HCT116 (cell line): ENCODE results near the gene OPCML. TPM values are rescaled to one million over a fixed set of nuclear protein-coding genes. Genes with fewer than 3 reads are reported as not detected.

ENCODE experiments used
- ATAC-seq: fragments of 200-7000 bp; cut with Tn5 transposase; 2 replicates; pipeline ENCODE4 v1.9.1; 2020; ENCODE audit warnings: mild to moderate bottlenecking, moderate library complexity
- BruUV-seq: library from RNA; stranded (reverse); fragments of 400-500 nt; replicated peaks from 2 replicates; lab custom pipeline; 2021; lab: Mats Ljungman, UMichigan
- CTCF ChIA-PET: fragments of 300-600 bp; sonication (Branson Sonifier 250); formaldehyde crosslinking; loops from one replicate; lab custom pipeline; 2021; ENCODE audit warnings: antibody characterized with exemption; lab: Charles Lee
- POLR2A ChIA-PET: fragments of 300-600, 350-600 bp; sonication (Branson Sonifier 250); formaldehyde crosslinking; loops from one replicate; lab custom pipeline; 2021; ENCODE audit warnings: antibody characterized with exemption; lab: Charles Lee
- RAD21 ChIA-PET, 2 experiments: fragments of 300-600 bp; sonication (Branson Sonifier 250); formaldehyde crosslinking; loops; one replicate each; lab custom pipeline; 2023; ENCODE audit warnings: low total read pairs in 2 of 2; ENCODE audit not compliant: uncharacterized antibody in 2 of 2, unreplicated experiment in 2 of 2, low non-redundant PET in 1 of 2; lab: Charles Lee
- DNase-seq: peaks from one replicate; pipeline ENCODE4 v3.0.0-alpha.2; 2010; ENCODE audit warnings: low read depth, low spot score
- H2AFZ ChIP-seq: fragments of 200-600 bp; shearing (Covaris generic), sonication (generic); 2 replicates; pipeline ENCODE4 v1.6.1; 2017; ENCODE audit warnings: low read depth, mixed run types, mixed read lengths, antibody characterized with exemption, low read length; ENCODE audit not compliant: poor library complexity, severe bottlenecking
- H3K27ac ChIP-seq: 2 replicates; pipeline ENCODE4 v1.5.1; 2012; ENCODE audit warnings: low read depth, low read length
- H3K27me3 ChIP-seq: fragments of 200-600 bp; sonication (generic); 2 replicates; pipeline ENCODE4 v1.6.1; 2016; ENCODE audit warnings: mixed run types, low read length, mixed read lengths; ENCODE audit not compliant: insufficient read depth
- H3K36me3 ChIP-seq, 2 experiments: fragments of 200-500 bp in 1 of 2; fragments of 200-600 bp in 1 of 2; sonication (Bioruptor generic) in 1 of 2; sonication (generic) in 1 of 2; 2 replicates each; pipeline versions ENCODE4 v1.5.1 to v1.6.1; 2014 to 2016; ENCODE audit warnings: low read length in 2 of 2, inconsistent platforms in 1 of 2, mixed read lengths in 1 of 2, mixed run types in 1 of 2; ENCODE audit not compliant: insufficient read depth in 2 of 2, control insufficient read depth in 1 of 2
- H3K4me1 ChIP-seq, 2 experiments: fragments of 200-600 bp in 1 of 2; sonication (generic) in 1 of 2; 2 replicates each; pipeline versions ENCODE4 v1.5.1 to v1.6.1; 2012 to 2017; ENCODE audit warnings: low read length in 2 of 2, inconsistent platforms in 1 of 2, mild to moderate bottlenecking in 1 of 2, mixed read lengths in 1 of 2, mixed run types in 1 of 2, moderate library complexity in 1 of 2; ENCODE audit not compliant: insufficient read depth in 2 of 2, control insufficient read depth in 1 of 2
- H3K4me2 ChIP-seq: fragments of 200-600 bp; sonication (generic); 2 replicates; pipeline ENCODE4 v1.6.1; 2017; ENCODE audit warnings: mixed run types, low read length, mixed read lengths
- H3K4me3 ChIP-seq, 2 experiments: fragments of 200-600 bp in 1 of 2; sonication (generic) in 1 of 2; replicated peaks in 1 of 2; 2 replicates each; pipeline ENCODE4 v1.5.1; 2011 to 2016; ENCODE audit warnings: low read length in 2 of 2, control low read depth in 1 of 2, low read depth in 1 of 2, mild to moderate bottlenecking in 1 of 2, mixed read lengths in 1 of 2, mixed run types in 1 of 2
- H3K79me2 ChIP-seq: fragments of 200-600 bp; sonication (generic); 2 replicates; pipeline ENCODE4 v1.6.1; 2017; ENCODE audit warnings: mild to moderate bottlenecking, mixed run types, low read length, moderate library complexity, mixed read lengths; ENCODE audit not compliant: insufficient read depth
- H3K9ac ChIP-seq: fragments of 200-600 bp; sonication (generic); 2 replicates; pipeline ENCODE4 v1.6.1; 2016; ENCODE audit warnings: low read length, mixed read lengths
- H3K9me2 ChIP-seq: fragments of 200-600 bp; sonication (generic), shearing (Covaris generic); 2 replicates; pipeline ENCODE4 v1.6.1; 2017; ENCODE audit warnings: mixed run types, mild to moderate bottlenecking, moderate library complexity; ENCODE audit not compliant: insufficient read depth
- H3K9me3 ChIP-seq, 2 experiments: fragments of 200-500 bp in 1 of 2; fragments of 200-600 bp in 1 of 2; sonication (Bioruptor generic) in 1 of 2; sonication (generic) in 1 of 2; 2 replicates each; pipeline ENCODE4 v1.6.1; 2014 to 2017; ENCODE audit warnings: low read length in 2 of 2, mixed read lengths in 2 of 2, inconsistent platforms in 1 of 2, low read depth in 1 of 2, mild to moderate bottlenecking in 1 of 2, mixed run types in 1 of 2, moderate library complexity in 1 of 2; ENCODE audit not compliant: control insufficient read depth in 1 of 2, insufficient read depth in 1 of 2
- H4K20me1 ChIP-seq: fragments of 200-600 bp; sonication (generic), shearing (Covaris generic); 2 replicates; pipeline ENCODE4 v1.6.1; 2017; ENCODE audit warnings: mixed run types, mild to moderate bottlenecking, moderate library complexity; ENCODE audit not compliant: insufficient read depth
- EGR1 ChIP-seq: IDR thresholded peaks from 2 replicates; pipeline ENCODE4 v1.6.1; 2012; ENCODE audit warnings: low read depth
- EZH2 ChIP-seq: fragments of 200-600 bp; sonication (generic); IDR thresholded peaks from 2 replicates; pipeline ENCODE4 v1.6.1; 2017; ENCODE audit warnings: antibody characterized with exemption, mixed run types
- EZH2phosphoT487 ChIP-seq: fragments of 200-600 bp; IDR thresholded peaks from 2 replicates; pipeline ENCODE4 v1.6.1; 2018; ENCODE audit warnings: antibody characterized with exemption, borderline replicate concordance
- JUND ChIP-seq: IDR thresholded peaks from 2 replicates; pipeline ENCODE4 v1.6.1; 2012
- POLR2A ChIP-seq: IDR thresholded peaks from 2 replicates; pipeline ENCODE4 v1.7.0; 2011; ENCODE audit warnings: borderline replicate concordance; ENCODE audit not compliant: insufficient read depth, insufficient read length; ENCODE audit errors: extremely low read depth
- POLR2AphosphoS5 ChIP-seq: IDR thresholded peaks from 2 replicates; pipeline ENCODE4 v1.6.1; 2011; ENCODE audit warnings: mild to moderate bottlenecking, low read depth, low read length, moderate library complexity
- SIN3A ChIP-seq: IDR thresholded peaks from 2 replicates; pipeline ENCODE4 v1.6.1; 2012; ENCODE audit warnings: low read depth
- SP1 ChIP-seq: IDR thresholded peaks from 2 replicates; pipeline ENCODE4 v1.6.1; 2012; ENCODE audit warnings: low read depth
- SRF ChIP-seq: IDR thresholded peaks from 2 replicates; pipeline ENCODE4 v1.6.1; 2012; ENCODE audit warnings: low read depth
- TCF7L2 ChIP-seq: IDR thresholded peaks from 2 replicates; pipeline ENCODE4 v1.7.0; 2011; ENCODE audit warnings: borderline replicate concordance, inconsistent platforms; ENCODE audit not compliant: insufficient read depth, insufficient read length; ENCODE audit errors: extremely low read depth
- YY1 ChIP-seq: IDR thresholded peaks from 2 replicates; pipeline ENCODE4 v1.6.1; 2011; ENCODE audit warnings: low read length, low read depth, moderate library complexity, mild to moderate bottlenecking; ENCODE audit not compliant: insufficient replicate concordance; ENCODE audit errors: extremely low read depth
- ZBTB33 ChIP-seq: IDR thresholded peaks from 2 replicates; pipeline ENCODE4 v1.6.1; 2011; ENCODE audit warnings: mild to moderate bottlenecking, low read length, moderate library complexity; ENCODE audit not compliant: insufficient replicate concordance; ENCODE audit errors: extremely low read depth
- ZFX ChIP-seq: fragments of 450-650 bp; IDR thresholded peaks from 2 replicates; pipeline ENCODE4 v1.6.1; 2017
- intact Hi-C: fragments of 100-400 bp; cut with micrococcal nuclease; formaldehyde crosslinking; loops from 2 replicates; pipeline ENCODE4 v1.10.0; 2022
- total RNA-seq: library from RNA; stranded (reverse); gene quantifications from one replicate; pipeline ENCODE4 v1.2.1, GENCODE V29; 2021; ENCODE audit not compliant: unreplicated experiment
- TF ChIP-seq, protein P1 (sequence below): IDR thresholded peaks from 2 replicates; pipeline ENCODE4 v1.6.1; 2012
- TF ChIP-seq, protein P2 (sequence below): IDR thresholded peaks from 2 replicates; pipeline ENCODE4 v1.6.1; 2012; ENCODE audit warnings: low read depth

OPCML gene
- total RNA-seq, 1 experiment from 2014 or later = not detected

- TF ChIP-seq, protein P1, sequence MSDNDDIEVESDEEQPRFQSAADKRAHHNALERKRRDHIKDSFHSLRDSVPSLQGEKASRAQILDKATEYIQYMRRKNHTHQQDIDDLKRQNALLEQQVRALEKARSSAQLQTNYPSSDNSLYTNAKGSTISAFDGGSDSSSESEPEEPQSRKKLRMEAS = no peak
- TF ChIP-seq ZBTB33 = no peak
- no peak for TF ChIP-seq POLR2A
- no peak for TF ChIP-seq EGR1
- no peak for TF ChIP-seq EZH2phosphoT487
Observed at GRCh38 chr11:132999031-132999430, 533.3 kb downstream of the OPCML start (continued).

DNA sequence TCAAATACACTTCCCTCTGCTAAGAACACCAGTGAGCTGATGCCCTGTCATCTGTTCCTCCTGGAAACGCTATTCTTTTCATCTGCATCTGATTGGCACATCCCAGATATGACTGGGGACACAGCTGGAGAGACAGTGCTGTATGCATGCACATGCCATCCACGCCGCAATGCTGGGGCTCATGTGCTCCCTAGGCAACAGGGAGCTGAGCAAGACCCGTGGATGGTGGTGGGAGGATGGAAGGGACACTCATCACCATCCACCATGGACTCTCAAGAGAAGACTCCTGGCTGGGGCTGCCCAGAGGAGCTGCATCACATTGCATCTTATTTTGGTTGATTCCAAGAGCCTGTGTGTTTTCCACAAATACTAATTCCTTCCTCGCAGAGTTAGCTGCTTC lies 534.9 kb downstream of the OPCML start:
- Histone ChIP-seq H3K9me2 (no peaks in the 10 kb centered on the region), H4K20me1 (no peaks in the 10 kb centered on the region), H3K36me3 (no peaks in the 10 kb centered on the region), H3K9ac (no peak overlapping the region), H3K4me2 (no peak overlapping the region), H3K27me3 (no peaks in the 10 kb centered on the region), H2AFZ (no peak overlapping the region), H3K79me2 (no peaks in the 10 kb centered on the region), H3K27ac (no peak overlapping the region), H3K4me3 (no peak overlapping the region), H3K4me1 (no peaks in the 10 kb centered on the region), H3K9me3 (peaks cover 6 to 22% of the 10 kb centered on the region in 2 experiments; a peak in 2 of 4 replicates)
- CTCF ChIA-PET = no interaction called here
- RAD21 ChIA-PET = no interaction called here
- intact Hi-C loops = no loop called here
- POLR2A ChIA-PET = no interaction called here
- DNase-seq (no peak), ATAC-seq (no peak)
- TF ChIP-seq POLR2AphosphoS5 (no peak), EZH2 (no peak), YY1 (no peak), SIN3A (no peak), EGR1 (no peak), POLR2A (no peak), EZH2phosphoT487 (no peak), TCF7L2 (no peak), SP1 (no peak), ZFX (no peak), JUND (no peak), SRF (no peak)
- TF ChIP-seq, protein P2, sequence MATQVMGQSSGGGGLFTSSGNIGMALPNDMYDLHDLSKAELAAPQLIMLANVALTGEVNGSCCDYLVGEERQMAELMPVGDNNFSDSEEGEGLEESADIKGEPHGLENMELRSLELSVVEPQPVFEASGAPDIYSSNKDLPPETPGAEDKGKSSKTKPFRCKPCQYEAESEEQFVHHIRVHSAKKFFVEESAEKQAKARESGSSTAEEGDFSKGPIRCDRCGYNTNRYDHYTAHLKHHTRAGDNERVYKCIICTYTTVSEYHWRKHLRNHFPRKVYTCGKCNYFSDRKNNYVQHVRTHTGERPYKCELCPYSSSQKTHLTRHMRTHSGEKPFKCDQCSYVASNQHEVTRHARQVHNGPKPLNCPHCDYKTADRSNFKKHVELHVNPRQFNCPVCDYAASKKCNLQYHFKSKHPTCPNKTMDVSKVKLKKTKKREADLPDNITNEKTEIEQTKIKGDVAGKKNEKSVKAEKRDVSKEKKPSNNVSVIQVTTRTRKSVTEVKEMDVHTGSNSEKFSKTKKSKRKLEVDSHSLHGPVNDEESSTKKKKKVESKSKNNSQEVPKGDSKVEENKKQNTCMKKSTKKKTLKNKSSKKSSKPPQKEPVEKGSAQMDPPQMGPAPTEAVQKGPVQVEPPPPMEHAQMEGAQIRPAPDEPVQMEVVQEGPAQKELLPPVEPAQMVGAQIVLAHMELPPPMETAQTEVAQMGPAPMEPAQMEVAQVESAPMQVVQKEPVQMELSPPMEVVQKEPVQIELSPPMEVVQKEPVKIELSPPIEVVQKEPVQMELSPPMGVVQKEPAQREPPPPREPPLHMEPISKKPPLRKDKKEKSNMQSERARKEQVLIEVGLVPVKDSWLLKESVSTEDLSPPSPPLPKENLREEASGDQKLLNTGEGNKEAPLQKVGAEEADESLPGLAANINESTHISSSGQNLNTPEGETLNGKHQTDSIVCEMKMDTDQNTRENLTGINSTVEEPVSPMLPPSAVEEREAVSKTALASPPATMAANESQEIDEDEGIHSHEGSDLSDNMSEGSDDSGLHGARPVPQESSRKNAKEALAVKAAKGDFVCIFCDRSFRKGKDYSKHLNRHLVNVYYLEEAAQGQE = no peak
- TF ChIP-seq, protein P1 = no peak
- BruUV-seq = no TSS peak
